HT1080 (cell line): ENCODE results near the gene FBXW12. TPM values are rescaled to one million over a fixed set of nuclear protein-coding genes. Genes with fewer than 3 reads are reported as not detected.
A peak's percentile ranks its signal among the peaks of the same experiment; 100 is the strongest.

Experiments used
- DNase-seq: peaks from one replicate; pipeline ENCODE4 v3.0.0-alpha.2; 2015; ENCODE audit warnings: low read depth
- total RNA-seq: library from RNA; depleted of rRNA; stranded (reverse); fragments of >200 nt; shearing (Covaris generic); gene quantifications from 2 replicates; pipeline ENCODE4 v1.2.3, GENCODE V29; 2014

Gene FBXW12
- total RNA-seq, 1 experiment from 2014 or later: not detected

DNA sequence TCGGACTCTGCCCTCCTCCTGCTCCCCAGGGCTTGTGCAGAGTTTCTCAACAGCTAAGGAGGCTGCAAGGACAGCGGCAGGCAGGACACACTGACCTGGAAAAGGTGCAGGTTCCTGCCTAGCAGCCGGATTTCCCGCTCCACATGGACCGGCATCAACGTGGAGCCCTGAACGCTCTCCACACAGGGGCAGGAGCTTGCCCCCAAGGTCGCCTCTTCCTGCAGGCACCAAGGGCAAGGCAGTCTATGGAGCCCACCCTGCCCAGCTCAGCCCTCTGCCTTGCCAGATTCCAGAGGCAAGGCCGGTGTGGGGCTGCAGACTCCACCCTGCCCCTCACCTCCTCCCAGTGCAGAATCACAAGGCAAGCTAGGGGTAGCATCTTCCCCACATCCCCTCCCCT, 47.1 kb downstream of the FBXW12 start:
- no peak for DNase-seq

DNA sequence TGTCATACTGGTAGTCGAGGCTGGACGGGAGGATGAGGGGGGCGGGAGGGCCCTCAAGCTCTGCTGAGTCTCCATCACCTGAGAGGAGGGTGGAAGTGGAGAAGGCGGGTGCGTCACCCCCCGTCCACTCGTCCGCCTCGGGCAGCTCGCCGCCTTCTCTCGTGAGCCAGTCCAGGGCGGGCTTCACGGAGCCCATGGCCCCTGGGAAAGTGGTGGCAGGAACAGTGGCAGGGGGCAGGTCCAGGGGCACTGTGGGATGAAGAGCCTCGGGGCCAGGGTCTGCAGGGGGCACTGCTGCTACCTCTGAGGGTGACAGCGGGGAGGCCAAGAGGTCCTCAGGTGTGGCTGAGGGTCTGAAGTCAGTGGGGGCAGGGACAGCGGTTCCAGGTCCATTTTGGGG, 47.6 kb downstream of the FBXW12 start:
- no peak for DNase-seq

DNA sequence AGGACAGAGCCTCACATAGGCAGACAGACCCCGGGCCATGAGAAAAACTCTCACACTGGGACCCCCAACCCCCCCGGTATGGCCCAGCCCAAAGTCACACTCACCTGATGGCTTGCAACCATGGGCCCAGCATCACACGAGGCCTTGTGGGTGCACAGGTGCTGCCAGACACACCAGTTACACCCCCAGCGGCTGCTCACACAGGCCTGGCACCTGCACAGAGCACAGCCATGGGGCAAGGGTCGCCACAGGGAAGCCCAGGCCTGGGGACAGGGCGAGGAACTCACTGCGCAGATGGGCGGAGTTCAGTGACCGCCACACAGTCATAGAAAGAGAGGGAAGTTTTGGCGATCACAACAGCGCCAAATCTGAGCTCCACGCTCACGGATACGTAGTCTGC, 48.5 kb downstream of the FBXW12 start:
- DNase-seq: no peak

DNA sequence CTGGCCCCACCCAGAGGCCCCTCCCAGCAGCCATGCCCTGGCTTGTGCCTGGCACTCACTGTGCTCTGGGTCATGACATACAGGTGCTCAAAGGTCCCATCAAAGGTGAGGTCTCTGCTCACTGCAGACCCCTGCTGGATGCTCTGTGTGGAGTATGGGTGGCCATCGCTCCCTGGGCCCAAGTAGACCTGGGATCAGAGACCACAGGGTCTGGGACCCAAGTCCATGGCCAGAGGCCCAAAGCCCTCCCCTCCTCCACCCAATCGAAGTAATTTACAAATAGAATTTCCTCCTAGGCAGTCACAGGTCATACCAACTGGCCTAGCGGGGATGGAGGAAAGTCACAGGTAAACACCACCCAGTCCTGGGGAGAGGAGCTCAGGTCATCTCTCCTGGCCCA, 50.3 kb downstream of the FBXW12 start:
- DNase-seq: no peak

DNA sequence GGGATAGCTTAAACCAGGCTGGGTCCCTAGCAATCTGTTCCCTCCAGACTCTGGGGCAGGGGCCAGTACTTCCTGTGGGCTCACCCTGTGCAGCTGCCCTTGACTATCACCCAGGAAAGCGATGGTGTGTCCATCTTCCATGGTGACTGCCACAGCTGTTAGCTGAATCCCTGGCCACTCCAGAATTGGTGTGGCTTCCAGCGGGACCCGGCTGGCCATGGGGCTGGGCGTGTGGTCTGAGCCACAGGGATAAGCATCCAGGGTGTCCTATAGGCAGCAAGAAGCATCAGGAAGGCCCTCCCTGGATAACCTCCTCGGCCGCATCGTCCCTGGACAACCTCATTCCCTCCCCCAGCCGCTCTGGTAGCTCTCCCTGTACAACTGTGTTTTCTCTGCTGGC, 50.7 kb downstream of the FBXW12 start:
- DNase-seq: no peak

DNA sequence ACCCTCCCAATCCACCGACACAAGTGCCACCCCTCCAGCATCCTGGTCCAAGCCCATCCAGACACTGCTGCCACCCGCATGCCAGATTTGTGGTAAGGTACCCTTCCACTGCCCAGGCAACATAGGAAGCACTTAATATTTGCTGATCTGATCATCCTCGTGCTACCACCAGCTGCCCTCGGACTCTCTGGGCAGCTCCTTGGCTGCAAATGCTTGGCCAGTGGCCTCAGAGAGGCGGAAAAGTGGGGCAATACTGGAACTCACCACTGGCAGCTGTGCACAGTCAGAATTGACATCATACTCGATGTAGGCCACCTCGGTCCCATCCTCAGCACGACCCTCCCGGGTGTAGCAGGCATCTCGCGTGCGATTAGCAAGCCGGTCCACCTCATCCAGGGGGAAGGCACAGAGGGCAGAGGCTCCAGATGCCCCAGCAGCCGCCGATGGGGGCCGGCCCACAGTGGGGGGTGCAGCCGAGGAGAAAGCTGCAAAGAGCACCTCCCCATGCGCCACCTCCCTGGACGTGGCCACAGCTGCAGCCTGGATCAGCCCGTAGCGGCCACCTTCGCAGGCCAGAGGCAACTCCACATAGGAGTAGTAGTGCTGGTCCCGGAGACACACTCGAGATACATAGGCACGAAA, 51.3 kb downstream of the FBXW12 start:
- no peak for DNase-seq

DNA sequence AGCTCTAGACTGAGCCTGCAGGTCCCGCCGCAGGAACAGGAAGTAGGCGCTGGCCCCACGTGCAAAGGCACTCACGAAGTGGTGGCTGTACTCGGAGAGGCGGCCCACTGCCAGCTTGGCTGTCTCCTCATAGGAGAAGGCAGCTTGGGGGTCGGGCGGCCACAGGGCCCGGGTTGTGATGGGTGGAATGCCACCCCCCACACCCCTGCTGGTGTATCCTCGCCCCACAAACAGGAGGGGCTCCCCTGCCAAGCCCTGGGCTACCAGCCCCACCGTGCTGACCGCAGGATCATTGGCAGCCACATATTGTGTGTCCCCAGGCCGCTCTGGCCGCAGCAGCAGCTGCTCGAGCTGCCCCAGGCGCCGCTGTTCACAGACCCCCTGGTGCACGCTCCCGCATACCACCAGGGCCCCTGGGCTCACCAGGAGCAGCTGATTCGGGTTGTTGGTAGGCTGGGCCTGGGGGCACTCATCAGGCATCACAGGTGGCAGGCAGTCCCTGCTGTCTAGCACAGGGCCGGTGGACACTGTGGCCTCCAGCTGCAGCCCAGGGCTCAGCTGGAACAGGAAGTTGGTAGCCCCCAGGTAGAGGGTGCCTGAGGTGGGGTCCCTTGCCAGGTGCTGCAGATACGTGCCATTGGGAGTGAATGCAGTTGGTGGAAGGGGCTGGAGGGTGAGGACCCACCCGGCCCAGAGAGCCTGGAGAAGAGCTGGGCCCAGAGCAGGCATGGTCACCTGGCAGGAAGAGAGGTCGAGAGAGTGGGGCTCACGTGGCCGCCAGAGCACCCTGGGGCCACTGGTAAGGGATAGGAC, 52.1 kb downstream of the FBXW12 start:
- DNase-seq: no peak

DNA sequence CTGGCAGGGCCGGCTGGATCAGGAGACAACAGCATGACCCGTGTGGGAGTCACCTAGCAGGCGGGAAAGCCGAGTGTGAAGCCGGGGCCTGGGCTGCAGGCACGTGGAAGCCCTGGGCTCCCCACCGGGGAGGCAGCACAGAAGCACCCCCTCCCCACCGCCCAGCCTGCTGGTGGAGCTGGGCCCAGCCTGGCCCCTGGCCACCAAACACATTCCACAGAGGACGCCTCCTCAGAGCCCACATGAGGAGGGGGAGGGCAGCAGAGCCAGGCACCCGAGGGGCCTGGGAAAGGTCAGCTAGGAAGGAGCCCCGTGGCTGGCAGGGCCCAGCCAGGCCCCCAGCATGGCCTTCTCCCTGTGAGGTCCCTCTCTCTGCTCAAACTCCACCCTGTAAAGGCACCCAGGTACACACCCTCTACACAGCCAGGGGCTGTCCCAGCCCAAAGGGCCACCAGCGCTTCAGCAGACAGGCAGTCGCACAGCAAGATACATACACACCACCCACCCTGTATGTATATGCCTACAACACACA, 53.3 kb downstream of the FBXW12 start:
- no peak for DNase-seq

DNA sequence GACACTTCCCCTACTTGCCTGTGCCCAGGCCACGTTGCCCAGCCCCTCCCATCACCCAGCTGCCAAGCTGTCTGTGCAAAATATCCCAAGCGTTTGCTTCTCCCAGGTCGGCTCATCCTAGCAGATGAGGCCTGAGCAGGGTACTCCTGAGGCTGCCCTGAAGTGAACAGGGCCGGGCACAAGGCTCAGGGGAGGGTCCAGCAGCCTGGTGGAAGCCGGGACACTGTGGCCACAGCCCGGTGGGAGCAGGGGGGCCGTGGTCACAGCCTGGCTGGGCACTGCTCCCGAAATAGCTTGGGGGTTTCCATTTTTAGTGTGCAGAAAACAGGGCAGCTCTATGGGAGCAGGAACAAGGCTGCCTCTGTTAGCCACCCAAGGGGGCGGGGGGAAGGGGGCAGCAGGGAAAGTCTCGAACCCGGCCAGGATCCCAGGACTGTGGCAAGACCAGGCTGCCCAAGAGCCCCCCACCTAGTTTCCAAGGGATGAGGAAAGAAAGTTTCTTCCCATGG, 54.4 kb downstream of the FBXW12 start:
- no peak for DNase-seq

DNA sequence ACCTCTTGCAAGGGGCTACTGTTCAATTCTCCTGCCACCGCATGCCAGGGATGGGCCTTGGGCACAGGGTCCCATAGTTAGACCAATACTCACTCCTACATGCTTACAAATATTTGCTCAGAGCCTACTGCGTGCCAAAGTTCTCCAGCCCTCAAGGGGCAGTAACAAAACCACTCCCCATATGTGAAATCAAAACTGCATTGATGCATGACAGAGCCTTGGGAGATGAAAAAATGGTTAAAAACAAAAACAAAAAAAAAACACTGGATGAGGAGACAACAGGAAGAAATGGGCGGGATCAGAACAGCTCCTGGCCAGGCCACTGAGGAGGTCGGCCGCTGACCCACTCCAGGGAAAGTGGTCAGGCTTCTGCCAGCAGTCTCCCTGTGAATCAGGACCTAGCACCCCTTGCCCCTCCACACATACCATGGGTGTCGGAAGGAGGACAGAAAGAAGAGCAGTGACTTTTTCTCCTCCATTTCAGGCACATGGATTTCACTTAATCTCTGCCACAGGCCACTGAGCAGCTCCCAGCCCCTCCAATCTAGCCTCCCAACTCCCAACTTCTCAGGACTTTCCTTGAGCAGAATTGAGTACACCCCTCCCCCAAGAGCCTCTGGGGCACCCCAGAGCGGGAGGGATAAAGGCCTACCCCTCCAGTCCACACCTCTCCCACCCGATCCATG, 55.1 kb downstream of the FBXW12 start:
- no peak for DNase-seq

DNA sequence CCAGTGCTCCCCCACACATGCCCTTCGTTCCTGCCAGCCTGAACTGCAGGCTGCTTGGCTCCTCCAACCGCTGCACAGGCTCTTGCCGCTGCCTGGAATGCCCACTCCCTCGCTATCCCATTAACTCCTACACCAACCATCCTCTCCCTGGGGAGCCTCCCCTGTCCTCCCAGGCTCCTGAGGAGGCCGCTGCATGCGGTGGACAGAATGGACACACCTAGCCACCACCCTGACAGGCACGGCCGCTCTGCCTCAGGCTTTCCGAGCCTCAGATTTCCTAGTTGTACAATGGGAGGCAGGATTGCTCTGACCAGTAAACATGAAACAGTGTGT, 55.6 kb downstream of the FBXW12 start:
- no peak for DNase-seq

DNA sequence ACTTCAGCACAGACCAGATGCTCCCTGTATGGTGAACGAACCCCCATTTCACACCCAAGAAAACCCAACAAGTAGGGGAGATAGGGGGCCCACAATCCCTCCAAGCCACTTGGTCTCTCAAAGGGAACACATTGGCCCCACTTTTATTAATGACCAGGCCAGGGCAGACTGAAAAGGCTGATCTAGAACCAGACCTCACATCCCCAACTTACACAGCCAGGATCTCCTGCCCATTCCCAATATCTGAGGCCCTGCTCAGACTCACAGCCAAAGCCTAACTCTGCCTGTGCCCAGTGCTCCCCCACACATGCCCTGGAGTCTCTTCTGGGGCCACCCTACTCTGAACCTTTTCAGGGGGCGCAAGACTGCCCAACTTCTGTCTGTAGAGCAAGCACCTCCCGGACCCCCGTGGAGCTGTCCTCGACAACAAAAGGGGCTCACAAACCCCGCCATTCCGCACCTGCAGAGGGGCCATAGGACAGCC, 56.1 kb downstream of the FBXW12 start:
- DNase-seq: no peak

DNA sequence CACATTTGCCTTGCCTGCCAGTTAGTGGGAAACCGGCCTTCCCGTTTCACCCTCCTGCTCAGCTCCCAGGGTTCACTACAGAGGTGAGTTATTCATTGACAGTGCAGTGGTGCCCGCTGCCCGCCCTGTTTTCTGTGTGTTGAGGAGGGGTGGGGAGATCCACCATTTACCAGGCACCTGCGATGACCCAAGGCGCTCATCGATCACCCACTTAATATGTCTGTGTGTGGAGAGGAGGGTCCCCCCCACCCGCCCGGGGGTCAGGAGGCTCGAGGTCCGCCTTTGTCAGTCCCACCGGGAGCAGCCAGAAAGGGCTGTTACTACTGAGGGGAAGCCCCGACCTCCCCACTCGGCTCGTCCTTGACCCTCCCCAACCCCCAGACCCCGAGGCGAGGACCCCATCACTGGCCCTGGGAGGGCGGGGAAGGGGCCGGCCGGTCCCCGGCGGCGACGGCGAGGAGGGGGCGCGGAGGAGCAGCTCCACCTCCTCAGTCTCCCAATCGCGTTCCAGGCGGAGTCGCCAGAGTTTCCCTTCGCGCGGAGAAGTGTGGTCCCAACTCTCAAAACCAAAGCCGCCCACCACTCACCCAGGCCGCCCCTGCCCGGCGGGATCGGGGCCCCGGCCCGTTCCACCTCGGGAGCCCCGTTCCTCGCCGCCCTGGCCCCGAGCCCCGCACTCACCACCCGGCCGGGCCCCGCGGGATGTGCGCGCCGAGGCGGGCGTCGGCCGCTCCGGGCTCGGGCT, 56.7 kb downstream of the FBXW12 start:
- DNase-seq: no peak

DNA sequence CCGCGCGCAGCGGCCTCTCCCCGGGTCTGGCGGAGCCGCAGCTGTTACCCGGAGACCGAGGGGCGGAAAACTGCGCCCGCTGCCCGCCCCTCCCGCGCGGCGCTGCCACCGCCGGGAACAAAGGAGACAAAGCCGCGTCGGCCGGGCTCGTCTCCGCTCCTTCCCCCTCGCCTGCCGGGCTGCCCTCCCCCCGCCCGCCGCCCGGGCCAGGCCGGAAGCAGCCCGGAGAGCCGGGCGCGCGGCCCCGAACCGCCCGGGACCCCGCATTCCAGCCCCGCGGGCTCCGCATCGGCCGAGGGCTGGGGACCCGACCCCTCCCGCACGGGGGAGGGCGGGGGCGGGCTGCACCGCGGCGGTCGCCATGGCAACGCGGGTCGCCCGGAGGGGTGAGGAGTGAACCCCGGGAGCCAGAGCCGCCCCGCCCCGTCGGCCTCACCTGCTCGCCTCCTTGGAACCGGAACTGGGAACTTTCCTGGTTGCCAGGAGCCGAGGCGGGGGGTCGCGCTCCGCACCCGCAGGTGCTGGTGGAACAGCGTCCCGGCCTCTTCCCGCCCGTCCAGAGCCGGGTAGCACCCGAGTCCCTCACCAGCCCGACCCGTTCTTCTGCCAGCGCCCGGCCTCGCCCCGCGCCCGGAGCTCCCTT, 57.4 kb downstream of the FBXW12 start:
- peak; percentile 38 for DNase-seq

DNA sequence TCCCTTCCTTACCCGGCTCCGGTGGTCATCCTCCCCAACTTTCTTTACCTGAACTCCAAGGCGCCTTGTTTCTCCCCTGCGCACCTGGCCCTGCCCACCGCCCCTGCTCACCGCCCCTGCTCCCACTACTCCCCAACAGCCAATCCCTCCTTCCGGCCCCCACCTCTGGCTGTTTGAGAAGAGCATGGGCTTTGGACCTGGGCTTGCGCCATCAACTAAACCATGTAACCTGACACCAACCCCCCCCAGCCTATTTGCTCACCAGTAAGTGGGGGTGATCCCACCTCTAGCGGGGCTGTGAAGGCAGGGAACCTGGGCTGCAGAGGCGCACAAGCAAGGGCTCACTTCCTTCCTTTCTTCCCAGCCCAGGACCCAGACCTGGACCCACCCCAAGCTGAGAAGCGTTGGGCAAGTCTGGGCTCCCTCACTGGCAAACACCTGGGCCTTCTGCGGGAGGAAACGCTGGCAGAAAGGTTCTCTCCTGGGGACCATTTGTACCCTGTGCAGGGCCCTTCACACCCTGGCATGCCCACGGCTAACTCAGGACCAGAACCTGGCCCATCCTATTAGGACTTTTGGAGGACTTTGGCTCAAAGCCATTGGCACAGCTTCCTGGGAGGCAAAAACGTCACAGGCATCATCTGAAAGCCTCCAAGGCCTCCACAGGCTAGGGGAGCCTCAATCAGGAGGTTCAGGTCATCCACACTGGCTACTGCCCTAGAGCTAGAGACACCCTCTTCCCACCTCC, 58.1 kb downstream of the FBXW12 start, which contains the start of gene PLXNB1:
Gene PLXNB1, minus strand, starts transcription at position 127 of the 748 bp plus-strand sequence. CDS start 5,475 bp downstream, outside the sequence.
- peak; percentile 67 for DNase-seq

DNA sequence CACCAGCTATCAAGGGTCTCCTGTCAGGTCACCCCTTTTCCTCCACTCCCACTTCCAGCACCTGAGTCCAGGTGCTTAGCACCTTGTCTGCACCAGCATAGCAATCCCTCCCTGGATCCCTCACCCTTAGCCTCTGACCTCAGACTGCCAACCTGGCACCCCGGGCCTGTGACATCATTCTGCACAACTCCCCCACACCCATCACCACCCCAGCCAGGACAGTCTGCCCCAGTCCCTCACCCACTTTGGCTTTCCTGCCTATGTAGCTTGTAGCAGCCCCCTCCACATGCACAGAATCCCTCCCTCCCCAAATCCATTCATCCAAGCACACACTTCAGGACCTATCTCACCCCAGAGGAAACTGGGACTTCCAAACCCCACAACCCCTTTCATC, 58.7 kb downstream of the FBXW12 start:
- DNase-seq: no peak

DNA sequence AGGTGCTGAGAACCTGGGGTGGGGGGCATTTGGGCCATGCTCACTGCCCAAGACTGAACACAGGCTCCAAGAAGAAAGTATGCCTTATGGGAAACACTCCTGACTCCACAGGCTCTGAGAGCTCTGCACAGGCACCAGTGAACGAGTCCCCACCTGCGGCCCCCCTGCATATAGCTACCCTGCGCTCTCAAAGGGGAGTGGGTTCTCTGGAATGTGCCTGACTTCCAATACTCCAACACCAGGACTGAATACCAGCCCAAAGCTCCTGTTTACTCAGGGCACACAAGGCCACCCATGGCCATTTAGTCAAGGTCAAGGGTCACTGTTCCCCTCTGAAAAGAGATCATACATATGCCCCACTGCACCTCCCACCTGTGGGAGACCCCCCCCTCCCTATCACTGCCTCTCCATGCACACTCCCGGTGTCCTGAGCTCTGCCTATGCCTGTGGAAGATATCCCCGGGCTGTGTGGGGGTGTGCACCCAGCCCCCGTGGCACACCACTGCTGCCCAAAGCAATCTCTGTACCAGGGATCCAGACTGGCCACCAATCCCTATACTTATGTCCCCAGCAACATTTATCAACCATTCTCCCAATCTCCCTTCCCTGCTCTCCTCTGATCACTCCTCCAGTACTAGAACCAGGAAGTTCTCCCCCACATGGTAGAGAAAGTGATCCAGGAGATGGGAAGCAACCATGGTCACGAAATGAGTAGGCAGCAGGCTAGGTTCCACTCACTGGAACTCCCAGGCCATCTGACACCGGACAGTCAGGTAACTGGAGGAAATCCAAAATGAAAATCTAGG, 59.4 kb downstream of the FBXW12 start:
- no peak for DNase-seq

DNA sequence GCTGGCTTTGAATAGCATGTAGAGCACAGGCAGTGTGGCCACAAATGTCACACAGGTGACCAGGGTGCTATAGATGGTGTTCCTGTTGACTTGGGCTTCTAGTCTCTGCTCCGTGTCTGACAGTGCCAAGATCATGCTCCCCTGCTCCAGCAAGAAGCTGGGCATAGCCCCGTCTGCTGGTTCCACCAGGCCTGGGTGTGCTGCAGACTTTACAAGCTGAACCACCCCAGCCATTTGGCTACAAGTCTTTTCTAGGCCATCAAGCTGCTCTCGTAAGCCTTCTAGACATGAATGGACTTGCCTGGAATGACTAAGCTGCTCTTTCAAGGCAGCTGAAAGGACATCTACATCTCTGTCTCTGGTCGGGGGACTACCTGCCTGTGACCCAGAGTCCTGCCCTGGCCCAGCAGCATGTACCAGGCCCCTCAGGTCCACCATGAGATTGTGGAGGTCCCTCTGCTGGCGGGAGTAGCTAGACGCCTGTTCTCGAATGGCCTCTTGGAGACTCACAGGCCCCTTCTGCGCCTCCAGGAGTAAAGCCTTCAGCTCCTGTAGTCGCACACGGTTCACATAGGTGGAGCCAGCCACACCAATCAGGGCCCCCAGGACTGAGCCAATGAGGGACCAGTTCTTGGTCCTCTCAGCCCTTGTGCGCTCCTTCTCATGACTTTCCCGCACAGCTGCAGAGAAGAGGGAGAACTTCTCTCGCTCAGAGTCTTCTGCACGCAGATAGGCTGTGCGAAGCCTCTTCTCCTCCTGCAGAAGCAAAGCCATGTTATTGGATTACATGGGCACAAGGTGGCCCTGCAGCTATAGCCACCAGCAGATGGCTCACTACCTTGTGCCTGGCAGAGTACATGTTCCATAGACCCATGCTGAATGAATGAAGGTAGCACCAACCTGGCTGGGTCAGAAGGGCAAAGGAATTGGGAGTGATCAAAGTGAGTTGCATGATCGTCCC, 60.7 kb downstream of the FBXW12 start:
- DNase-seq: no peak
